HG02884 (cell line): ENCODE results near the gene ST6GAL1.
"Not testable (repeated sequence)": the region's sequence is repeated elsewhere in the genome, so short reads cannot be mapped to it uniquely, and the experiment has no call there.

Experiments
- ATAC-seq: cut with Tn5 transposase; IDR thresholded peaks from one replicate; pipeline ENCODE4 v1.9.1; 2021; ENCODE audit warnings: mild to moderate bottlenecking, moderate library complexity; ENCODE audit not compliant: unreplicated experiment

The ST6GAL1 gene

DNA sequence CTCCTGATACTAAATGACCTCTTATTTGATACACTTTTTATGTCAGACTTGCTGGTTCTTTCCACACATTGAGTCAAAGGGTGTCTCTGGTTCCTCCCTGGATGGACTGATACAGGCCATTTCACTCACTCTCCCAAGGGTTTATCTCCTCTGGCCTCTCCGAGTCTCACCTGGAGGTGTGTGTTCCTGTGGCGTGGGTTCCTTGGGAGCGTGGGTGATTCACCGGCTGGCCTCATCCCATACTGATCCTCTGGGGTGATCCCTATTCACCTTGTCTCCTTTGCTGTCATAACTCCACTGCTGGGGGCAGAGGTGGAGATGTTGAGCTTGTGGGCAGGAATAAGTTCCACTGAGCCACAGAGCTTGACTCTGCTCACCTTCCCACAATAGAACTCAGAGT lies 61.1 kb downstream of the ST6GAL1 start:
- ATAC-seq: no peak

DNA sequence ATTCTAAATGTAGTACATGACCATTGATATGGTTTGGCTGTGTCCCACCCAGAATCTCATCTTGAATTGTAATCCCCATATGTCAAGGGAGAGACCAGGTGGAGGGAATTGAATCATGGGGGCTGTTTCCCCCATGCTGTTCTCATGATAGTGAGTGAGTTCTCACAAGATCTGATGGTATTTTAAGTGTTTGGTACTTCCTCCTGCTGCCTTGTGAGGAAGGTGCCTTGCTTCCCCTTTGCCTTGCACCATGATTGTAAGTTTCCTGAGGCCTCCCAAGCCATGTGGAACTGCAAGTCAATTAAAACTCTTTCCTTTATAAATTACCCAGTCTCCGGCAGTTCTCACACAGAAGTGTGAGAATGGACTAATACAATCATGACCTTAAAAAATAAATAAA lies 61.8 kb downstream of the ST6GAL1 start:
- not testable (repeated sequence) for ATAC-seq

DNA sequence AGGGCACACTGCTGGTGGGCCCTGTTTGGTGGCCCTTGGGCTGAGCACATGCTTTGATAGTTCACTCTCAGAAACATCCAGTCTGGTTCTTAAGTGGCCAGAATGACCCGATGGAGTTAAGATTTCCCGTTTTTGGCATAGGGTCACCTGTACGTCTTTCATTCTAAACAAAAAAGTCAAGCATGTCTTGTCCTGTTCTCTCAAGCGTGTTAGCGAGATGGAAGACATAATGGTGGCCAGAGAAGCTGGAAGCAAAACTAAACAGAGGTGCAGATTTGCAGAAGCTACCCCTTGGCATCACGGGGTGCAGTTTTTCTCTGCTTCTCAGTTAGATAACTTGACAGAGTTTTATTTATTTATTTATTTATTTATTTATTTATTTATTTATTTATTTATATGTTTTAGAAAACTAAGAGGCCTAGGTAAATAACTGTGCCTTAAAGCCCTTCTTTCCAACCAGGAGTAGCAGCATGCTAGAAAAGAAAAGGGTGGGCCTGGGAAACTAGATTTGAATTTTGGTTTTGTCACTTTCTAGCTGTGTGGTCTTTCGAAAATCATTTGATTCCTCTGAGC lies 63.0 kb downstream of the ST6GAL1 start:
- no peak for ATAC-seq

DNA sequence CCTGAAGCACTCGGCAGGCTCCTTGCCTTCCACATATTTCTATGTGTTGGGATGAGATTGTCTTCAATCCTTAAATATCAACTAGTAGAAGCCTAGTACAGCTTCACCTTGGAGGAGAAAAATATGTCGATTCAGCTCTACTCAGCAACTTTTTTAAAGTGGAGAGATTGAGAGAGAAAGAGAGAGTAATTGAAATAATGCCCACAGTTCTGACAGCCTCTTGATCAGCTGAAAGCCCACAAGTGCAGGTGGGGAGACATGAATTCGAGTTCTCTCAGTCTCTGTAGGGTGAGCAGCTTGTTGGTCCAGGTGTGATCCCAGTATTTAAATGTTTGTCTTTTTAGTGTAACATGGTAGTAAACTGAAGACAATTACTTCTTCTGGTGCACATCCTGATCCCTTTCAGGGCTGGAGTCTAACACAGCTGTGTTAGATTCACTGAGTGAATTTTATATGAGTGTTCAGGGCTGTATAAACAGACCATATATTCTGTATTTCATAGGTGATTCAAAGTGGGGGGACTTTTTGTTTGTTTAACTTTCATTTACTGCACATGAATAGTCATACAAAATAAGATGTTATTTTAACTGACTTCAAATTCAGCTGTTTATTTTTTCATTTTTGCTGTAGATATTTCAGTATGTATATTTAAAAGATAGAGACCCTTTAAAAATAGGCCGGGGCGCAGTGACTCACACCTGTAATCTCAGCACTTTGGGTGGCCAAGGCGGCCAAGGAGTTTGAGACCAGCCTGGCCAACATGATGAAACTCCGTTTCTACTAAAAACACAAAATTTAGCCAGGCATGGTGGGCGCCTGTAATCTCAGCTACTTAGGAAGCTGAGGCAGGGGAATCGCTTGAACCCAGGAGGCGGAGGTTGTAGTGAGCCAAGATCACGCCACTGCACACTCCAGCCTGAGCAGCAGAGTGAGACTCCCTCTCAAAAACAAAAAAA lies 64.0 kb downstream of the ST6GAL1 start:
- ATAC-seq: no peak

DNA sequence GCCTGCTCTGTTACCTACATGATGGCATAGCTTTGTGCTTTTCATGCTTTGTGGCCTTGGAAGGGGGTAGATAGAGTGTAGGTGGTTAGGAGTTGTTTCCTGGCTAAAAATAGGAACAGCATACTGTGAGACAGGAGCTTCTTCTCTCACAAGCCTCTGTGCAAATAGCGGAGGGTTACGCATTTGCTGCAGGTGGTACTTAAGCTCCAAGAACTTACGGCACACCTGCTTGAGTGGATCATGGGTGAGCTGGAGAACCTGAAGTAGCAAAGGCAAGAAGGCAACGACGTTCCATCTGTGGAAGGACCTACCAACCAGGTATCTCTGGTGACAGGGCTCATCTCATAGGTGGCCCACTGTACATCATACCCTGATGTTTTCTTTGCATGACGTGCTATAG lies 66.0 kb downstream of the ST6GAL1 start:
- ATAC-seq: no peak

DNA sequence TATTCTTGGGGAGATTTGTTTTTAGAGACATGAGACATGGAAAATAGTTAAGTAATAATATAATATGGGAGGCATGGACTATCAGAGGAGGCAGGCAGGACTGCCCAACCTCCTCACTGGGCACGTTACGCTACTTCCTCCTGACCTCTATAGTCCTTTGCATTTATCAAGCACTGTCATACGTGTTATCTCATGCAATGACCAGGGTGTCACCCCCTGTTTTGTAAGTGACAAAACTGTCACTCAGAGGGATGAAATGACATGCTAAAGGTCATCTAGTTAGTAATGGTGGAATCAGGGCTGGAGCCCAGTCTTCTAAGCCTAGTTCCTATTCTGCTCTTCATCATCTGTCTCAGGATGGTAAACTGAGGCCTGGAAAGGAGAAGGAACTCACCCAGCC lies 66.7 kb downstream of the ST6GAL1 start:
- no peak for ATAC-seq

DNA sequence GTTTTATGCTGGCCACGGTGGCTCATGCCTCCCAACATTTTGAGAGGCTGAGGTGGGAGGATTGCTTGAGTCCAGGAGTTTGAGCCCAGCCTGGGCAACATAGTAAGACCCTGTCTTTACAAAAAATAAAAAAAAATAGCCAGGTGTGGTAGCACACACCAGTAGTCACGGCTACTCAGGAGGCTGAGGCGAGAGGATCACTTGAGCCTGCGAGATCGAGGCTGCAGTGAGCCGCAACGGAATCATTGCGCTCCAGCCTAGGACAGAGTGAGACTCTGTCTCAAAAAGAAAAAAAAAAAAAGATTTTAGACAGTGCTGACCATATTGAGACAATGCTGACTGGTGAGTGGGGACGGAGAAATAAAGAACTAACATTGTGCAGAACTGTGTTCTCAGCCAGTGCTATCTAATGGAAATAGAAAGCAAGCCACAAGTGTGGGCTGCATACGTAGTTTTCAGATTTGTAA lies 67.2 kb downstream of the ST6GAL1 start:
- no peak for ATAC-seq

DNA sequence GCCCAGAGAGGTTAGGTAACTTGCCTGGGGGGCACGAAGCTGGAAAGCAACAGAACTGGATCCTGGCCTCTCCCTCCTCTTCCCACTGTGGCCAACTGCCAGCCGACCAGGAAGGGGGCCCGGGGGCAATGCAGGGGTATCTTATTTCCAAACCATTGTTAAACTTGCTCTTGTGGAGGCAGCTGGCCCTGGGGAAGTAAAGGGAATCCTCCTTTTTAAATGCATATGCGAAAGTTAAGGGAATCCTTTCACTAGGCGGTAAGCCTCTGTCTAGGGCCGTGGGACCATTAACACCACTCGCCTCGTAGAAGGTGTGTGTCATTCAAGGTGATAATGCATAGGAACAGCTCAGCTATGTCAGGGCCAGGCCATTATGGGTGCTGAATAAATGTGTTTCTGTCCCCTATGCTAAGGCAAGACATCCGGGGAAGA lies 68.6 kb downstream of the ST6GAL1 start:
- no peak for ATAC-seq

DNA sequence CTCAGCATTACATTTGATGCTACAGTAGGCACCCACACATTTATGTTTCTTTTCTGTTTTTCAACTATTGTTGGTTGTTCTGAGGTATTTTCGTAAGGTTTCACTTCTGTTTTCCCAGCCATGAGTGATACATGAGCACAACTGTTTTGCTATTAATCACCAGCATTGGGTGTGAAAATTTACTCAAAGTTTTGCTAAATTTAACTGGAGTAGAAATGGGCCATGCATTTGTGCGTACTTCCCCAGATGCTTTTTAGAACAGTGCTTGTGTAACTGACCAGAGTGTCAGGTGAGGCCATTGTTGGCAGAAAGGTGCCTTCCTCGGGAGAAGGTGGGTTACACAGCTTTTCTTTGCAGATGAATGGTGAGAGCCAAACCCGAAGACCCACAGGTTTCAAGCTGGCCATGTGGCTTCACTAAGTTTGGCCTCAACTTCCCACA lies 70.4 kb downstream of the ST6GAL1 start:
- ATAC-seq: peak; percentile 46

DNA sequence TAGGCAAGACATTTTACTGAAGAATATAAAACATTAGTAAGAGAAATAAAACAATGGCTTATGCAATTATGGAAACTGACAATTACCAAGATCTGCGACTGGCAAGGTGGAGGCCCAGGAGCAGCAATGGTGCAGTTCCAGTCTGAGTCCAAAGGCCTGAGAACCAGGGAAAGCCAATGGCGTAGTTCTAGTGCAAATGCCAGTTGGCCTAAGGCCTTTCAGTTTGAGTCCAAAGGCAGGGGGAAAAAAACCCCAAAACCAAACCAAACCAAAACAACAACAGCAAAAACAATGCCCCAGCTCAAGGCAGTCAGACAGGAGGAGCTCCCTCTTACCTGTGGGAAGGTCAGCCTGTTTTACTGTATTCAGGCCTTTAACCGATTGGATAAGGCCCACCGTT lies 72.6 kb downstream of the ST6GAL1 start:
- ATAC-seq: no peak

DNA sequence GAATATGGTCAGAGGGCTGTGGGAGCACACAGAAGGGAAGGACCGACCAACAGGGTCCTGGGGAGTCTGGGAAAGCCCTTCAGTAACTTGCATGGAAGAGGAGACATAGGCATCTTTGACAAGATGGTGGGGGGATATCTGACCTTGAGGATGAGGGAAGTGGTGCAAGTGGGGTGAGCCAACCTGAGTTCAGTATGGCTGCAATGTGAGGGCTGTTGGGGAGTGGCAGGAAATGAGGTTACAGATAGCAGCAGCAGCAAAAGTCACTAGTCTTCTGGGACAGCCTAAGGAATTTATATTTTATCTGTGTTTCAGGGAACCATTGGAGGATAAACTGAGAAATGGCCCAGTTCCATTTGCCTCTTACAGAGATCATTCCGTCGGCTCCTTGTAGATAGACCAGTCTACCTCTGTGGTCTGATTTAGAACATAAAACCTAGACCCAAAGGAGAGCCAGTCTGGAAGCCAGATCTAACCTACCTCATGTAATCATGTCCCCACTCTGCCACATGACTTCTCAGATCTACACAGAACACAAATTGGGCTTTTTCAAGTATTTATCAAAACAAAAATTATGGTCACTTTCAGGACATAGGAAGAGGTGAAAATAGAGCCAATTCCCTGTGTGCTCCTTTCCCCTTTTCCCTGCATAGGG lies 75.6 kb downstream of the ST6GAL1 start:
- ATAC-seq: no peak

DNA sequence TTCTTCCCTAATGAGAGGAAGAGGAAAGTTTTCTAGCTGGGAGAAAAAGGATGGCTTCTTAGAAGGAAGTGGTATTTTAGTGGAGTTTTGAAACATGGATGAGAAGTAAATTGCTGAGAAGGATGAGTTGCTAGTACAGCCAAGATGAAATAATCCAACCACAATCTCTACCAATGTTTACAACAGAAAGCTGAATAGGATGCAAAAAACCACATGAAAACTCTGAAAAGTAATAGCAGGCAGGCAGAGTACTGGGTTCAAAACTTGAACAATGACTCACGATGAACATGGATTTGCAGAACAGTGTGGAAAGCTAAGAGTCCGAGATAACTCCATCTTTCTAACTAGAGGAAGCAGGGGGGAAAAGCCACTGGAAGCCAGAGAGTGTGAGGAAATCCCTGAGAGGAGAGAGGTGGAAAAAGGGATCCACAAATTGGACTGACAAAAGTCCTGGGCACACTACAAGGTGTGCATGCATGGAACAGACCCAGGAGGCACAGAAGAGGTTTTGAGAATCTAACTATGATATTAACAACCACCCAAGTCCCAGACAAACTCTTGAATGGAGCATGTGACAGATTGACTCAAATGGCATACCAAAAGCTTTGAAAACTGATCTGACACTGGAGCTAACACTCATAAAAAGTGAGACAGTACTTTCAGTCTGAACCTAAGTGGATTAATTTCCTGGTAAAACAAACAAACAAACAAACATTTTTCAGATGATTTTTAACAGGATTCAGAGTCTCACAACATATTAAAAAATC lies 76.7 kb downstream of the ST6GAL1 start:
- ATAC-seq: no peak

DNA sequence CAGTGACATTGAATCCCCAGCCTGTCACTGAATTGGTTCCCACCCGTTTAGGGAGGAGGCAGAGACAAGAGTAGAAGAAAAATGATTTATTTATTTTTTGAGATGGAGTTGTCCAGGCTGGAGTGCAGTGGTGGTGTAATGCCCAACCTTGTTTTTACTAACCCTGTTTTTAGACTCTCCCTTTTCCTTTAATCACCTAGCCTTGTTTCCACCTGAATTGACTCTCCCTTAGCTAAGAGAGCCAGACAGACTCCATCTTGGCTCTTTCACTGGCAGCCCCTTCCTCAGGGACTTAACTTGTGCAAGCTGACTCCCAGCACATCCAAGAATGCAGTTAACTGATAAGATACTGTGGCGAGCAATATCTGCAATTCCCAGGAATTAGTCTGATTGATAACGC lies 80.1 kb downstream of the ST6GAL1 start:
- not testable (repeated sequence) for ATAC-seq

DNA sequence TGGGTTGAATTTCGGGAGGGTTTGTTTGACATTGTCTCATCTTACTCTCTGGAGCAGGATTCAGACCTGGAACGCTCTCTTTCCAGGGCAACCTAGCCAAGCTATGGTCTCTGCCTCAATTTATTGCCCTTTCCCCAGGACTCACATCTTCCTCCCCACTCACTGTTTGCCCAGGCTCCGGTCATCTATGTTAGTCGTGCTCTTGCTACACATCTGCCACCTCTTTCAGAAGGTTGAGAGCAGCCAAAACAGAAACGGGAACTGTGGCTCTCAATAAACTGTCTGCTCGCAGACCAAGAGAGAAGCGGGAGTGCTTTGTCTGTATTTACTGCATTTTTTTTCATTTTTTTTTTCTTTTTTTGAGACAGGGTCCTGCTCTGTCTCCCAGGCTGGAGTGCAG lies 81.6 kb downstream of the ST6GAL1 start:
- peak; percentile 37 for ATAC-seq

DNA sequence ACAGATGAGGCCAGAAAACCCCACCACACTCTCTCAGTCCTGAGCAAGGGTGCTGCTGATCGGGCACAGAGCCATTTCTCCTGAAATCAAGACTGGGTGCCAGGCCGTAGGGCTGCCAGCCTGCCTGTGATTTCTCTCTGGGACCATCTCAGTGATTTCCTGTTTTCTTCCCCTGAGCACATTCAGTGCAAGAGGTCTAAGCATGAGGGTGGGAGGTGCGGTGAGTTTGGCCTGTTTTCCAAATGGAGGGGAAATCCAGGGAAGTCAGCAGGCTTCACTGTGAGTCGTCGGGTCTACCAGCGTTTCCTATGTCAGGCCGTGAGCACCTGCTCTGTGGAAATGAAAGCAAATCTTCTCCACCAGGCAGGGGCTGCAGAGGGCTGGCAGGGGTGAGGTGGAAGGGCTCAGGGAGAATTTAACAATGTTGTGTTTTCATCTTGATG lies 82.3 kb downstream of the ST6GAL1 start:
- no peak for ATAC-seq

DNA sequence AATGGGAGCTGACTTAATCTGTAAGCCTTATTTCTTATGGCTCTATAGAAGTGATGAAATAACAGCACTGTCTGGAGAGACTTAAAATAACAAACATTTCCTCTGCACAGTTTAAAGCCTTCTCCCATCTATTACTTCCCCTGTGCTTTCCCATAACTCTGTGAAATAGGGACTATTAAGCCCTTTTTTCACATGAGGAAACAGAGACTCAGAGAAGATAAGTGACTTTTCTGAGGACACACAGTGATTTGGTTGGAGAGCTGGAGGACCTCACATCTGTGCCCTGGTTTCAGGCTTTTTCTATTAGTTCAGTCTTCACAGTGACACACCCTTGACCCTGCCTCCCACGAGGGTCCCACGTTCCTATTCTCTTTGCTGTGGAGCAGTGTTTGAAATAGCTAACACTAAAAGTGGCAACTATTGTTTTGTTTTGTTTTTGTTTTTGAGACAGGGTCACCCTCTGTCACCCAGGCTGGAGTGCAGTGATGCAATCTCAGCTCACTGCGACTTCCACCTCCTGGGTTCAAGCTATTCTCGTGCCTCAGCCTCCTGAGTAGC lies 82.9 kb downstream of the ST6GAL1 start:
- no peak for ATAC-seq

DNA sequence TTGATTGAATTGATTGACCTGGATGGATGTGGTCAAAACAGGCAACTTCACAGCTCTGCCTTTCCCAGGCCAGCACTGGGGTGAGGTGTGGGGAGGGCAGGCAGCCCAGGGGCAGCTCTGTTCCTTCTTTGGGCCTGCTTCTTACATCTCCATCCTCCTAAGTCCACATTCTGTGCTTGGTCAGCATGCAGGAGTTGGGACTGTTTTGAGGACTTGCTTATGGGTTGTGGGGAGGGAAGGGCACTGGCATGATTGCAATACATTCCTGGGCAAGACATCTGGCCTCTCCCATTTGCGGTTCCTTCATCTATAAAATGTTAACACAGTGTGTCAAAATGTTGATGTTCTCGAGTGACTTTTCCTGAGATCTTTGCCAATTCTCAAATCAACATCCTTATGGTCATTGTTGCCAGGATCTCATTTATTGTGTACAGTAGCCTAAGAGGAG lies 84.1 kb downstream of the ST6GAL1 start:
- ATAC-seq: no peak

DNA sequence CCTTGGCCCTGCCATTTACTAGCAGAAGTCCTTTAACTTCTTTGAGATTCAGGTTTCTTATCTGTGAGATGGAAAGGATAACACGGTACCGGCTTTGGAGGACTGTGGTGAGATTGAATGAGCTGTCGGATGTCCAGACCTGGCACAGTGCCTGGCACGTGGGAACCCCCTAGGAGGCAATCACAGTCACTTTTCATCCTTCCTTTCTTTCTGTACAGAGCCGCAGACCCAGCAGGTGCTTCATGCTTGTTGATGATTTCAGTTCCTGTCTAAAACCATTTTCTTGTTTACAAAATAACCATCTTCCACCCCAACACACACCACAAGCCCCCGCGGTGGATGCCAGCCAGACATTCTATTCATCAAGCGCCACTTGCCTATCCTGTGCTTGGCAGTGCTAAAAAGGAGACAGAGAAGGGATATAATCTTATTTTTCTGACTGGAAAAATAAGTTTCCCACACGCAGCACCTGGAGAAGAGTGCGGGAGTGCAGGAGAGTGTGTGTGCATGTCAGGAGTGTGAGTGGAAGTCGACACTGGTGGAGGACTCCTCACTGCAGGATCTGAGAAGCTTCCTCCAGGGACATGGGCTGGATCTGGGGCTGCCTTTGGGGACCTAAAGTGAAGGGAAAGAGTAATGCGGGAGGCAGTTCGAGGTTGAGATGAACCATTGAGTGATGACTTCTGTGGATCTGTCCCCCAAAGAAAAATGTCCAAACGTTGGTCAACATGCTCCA lies 85.7 kb downstream of the ST6GAL1 start:
- peak; percentile 39 for ATAC-seq

DNA sequence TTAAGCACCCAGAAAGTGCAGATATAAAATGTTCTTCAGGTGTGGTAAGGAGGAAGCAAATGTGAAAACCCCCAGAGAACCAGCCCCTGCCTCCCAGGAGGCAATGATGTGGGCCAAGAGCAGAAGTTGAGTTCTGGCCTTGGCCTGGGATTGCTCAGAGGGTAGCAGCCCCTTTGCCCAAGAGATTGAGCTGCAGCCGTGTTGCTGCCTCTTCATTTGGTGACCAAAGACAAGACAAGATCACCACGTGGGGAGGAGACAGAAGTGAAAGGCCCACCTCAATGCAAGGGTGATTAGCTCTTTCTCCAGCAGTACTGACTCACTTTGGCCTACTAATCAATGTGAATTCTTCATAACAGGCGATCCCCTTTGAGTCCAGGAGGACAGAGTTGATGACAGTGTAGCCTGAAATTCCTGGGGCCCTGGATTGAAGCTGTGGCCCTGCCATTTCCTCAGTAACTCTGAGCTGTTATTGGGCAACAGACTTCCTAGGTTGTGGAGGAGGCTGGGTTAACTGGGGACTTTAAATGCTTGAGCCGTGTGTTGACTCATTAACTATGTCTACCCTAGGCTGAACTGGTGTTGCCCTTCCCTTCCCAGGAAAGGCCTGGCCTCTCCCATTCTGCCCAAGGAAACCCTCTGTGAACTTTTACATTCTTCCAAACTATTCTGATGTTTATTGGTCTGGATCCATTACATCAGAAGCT lies 86.5 kb downstream of the ST6GAL1 start:
- no peak for ATAC-seq
